Cardiac fibroblast (primary cell): Measurements from ENCODE around the gene NSUN7.

ENCODE experiments used
- DNase-seq, 2 donors: peaks; one replicate each; pipeline versions ENCODE4 v3.0.0 to v3.0.0-alpha.2; 2010; ENCODE audit warnings: low read depth in 2 of 2
- H3K4me3 ChIP-seq, 2 donors: replicated peaks in 1 of 2; 1 replicate in 1 of 2; 2 replicates in 1 of 2; pipeline ENCODE4 v1.5.1; 2011; ENCODE audit warnings: low read depth in 2 of 2, low read length in 2 of 2, mild to moderate bottlenecking in 2 of 2, moderate library complexity in 1 of 2
- CTCF ChIP-seq: IDR thresholded peaks from one replicate; pipeline ENCODE4 v1.5.1; 2011; ENCODE audit warnings: low read depth, mild to moderate bottlenecking, low read length, inconsistent platforms

Gene NSUN7

GRCh38 chr4:40848251-40848650 is 98.5 kb downstream of the NSUN7 start:
- H3K4me3 ChIP-seq: no peak overlapping the region
- DNase-seq: no peak
- no peak for TF ChIP-seq CTCF

GRCh38 chr4:40848940-40849339 is 99.2 kb downstream of the NSUN7 start:
- H3K4me3 ChIP-seq: no peak overlapping the region
- TF ChIP-seq CTCF: no peak
- DNase-seq: peak; percentile 22 to 51

DNA sequence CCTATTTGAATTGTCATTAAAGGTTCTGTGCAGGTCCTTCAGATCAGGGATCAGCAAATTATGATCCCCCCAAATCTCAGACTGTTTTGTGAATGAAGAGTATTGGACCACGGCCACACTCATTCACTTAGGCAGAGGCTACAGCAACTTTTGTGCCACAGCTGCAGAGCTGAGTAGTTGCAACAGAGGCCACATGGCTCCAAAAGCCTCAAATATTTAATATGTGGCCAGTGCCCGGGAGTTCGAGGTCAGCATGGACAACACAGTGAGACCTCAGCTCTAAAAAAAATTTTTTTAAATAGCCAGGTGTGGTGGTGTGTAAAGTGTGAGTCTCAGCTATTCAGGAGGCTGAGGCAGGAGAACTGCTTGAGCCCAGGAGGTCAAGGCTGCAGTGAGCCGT is 100.7 kb downstream of the NSUN7 start:
- DNase-seq: peak in 1 of 2 donors; percentile 13
- no peak for TF ChIP-seq CTCF
- H3K4me3 ChIP-seq: no peak overlapping the region

- no peak for TF ChIP-seq CTCF
- no peak for DNase-seq
- H3K4me3 ChIP-seq: no peak overlapping the region
Observed at GRCh38 chr4:40856277-40856839, 106.6 kb downstream of the NSUN7 start.

DNA sequence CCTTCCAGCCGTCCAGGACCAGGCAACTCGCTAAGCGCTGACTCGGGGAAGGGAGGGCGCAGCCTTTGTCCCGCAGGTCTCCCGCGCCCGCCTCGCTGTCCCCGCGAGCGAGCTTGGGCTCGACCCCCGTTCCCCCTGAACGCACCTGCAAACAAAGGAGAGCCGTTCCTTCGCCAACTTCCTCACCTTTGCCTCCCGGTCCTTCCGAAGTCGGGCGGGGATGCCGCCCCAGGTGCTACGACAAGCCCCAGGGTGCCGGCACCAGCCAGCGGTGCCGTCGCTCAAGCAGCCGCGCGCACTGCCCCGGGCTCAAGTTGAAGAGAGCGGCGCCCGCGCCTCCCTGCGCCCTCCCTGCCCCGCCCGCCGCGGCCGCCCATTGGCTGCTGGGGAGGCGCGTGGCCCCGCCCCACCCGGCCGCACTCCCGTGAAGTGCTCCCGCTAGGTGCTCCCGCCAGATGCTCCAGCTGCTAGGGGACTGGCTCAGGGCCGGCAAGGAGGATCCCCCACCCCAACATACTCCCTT is 107.1 kb downstream of the NSUN7 start:
- no peak for TF ChIP-seq CTCF
- peak overlapping the region in 1 of 2 donors; percentile 39 for H3K4me3 ChIP-seq

GRCh38 chr4:40857956-40858355 is 108.2 kb downstream of the NSUN7 start:
- no peak overlapping the region for H3K4me3 ChIP-seq
- no peak for TF ChIP-seq CTCF
- DNase-seq: no peak

More for the DNA sequence above, 107.1 kb downstream of the NSUN7 start:
- DNase-seq: peak; percentile 11 to 56

DNA sequence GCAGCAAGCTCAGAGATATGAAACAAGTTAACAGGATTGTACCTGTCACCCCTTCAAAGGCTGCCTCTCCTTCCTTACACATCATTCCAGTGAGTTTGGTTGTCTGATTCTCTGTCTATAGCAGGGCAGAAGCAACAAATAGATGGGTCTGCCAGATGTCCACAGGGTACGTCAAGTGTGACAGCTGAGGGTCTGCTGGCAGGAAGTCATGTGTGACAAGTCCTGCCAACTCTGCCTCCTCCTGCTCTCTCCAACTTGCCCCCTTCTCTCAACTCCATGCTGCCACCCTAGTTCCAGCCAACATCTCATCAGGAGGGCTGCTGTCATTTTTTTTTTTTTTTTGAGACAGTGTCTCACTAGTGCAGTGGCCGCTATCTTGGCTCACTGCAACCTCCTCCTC is 109.2 kb downstream of the NSUN7 start:
- H3K4me3 ChIP-seq: no peak overlapping the region
- TF ChIP-seq CTCF: no peak
- no peak for DNase-seq
